ENCODE data around the gene LRRC61.

- TF ChIP-seq ZBTB7A (IDR thresholded peaks at IDR 0.05; ENCODE audit: low read depth) = no peak; the same call in 1 of the 2 replicates
- peak; percentile 84 for TF ChIP-seq TEAD4 (IDR thresholded peaks at IDR 0.05)
- no peak for TF ChIP-seq FOXM1 (IDR thresholded peaks at IDR 0.05; ENCODE audit: borderline replicate concordance, low read depth)
- TF ChIP-seq TAF1 (IDR thresholded peaks at IDR 0.05; ENCODE audit: low read depth) = peak; percentile 49; the same call in 1 of the 2 replicates
- TF ChIP-seq MAX (IDR thresholded peaks at IDR 0.05) = peak; percentile 14; the same call in 1 of the 2 replicates
- no peak; the same call in 1 of the 2 replicates for TF ChIP-seq TCF12 (IDR thresholded peaks at IDR 0.05; ENCODE audit: low read depth)
- peak; percentile 46 for TF ChIP-seq EGR1 (IDR thresholded peaks at IDR 0.05)
- 0 out of 2 replicates have a peak, but pooled peaks have one; percentile 5 for TF ChIP-seq RAD21 (IDR thresholded peaks at IDR 0.05; ENCODE audit: low read depth)
- no peak for TF ChIP-seq CREB1 (IDR thresholded peaks at IDR 0.05; ENCODE audit: low read depth)
- TF ChIP-seq EP300 (IDR thresholded peaks at IDR 0.05; ENCODE audit: borderline replicate concordance) = no peak
- no peak for TF ChIP-seq YY1 (IDR thresholded peaks at IDR 0.05; ENCODE audit: low read depth)
Measured at GRCh38 chr7:150368884-150369747, 46.0 kb downstream of the LRRC61 start.

Data from Ishikawa (cell line).